TTC549 (cell line): ENCODE data around the gene ARHGAP28.
"Not testable (repeated sequence)": the region's sequence is repeated elsewhere in the genome, so short reads cannot be mapped to it uniquely, and the experiment has no call there.

Experiments
- FAIRE-seq: peaks from 2 replicates; lab custom pipeline; 2012; peaks lifted over from hg19 to GRCh38; lab: Jason Lieb, UNC

ARHGAP28 gene

DNA sequence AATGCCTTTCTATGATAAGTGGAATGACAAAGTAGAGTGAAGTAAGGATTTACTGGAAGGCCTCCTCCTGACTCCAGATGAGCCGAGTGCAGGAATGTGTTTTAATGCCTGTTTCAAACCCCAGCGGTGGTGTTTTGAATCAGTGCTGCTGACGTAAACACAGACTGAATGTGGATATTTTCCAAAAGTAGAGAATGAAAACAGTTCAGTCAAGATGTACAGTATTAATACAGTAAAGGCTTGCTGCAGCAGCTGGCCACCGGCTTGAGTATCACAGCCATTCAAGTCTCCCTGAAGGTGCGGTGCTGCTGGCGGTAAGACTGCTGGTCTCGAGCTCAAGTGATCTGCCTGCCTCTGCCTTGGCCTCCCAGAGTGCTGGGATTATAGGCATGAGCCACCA, 46.7 kb downstream of the ARHGAP28 start:
- no peak for FAIRE-seq

DNA sequence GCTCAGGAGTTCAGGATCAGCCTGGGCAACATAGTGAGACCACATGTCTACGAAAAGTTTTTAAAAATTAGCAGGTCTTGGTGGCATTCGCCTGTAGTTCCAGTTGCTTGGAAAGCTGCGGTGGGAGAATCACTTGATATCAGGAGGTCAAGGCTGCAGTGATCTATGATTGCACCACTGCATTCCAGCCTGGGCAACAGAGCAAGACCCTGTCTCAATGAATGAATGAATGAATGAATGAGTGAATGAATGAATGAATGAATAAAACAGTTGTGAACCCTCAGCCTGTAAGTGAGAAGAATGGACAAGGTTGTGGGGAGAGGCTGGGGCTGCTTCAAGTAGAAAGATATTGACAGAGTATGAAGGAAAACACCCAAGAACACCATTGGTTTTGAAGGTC, 48.0 kb downstream of the ARHGAP28 start:
- no peak for FAIRE-seq

DNA sequence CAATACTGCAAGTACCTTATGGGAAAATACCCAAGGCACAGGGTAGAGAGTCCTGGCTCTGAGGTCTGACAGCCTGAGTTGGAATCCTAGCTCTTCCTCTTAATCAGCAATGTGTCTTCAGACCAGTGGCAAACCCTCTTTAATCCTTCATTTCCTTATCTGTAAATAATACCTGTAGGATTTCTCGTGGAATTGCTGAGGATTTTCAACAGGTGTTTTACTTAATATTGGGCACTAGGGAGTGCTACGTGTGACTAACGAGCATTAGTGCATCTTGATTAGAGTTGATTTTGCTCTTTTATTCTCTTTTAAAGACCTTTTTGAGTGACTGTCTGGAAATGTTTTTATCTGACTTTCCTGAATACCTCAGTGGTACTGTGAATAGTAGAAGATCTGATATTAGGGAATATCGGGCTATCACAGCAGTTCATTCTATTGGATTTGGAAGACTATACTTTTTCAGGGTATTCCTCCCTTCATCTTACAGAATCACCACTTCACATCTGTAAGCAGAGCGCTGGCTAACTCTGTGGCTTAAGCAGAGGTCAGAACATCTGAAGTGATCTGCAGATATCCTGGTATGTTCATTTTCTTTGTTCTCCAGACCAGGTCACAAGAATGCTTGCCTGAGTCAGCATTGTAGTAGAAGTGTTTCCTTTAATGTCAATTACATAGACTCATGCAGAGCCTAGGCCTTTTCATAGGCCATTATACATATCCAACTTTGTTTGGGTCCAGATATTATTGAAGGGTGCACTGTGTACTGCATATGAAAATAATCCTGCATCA, 49.1 kb downstream of the ARHGAP28 start:
- FAIRE-seq: no peak

DNA sequence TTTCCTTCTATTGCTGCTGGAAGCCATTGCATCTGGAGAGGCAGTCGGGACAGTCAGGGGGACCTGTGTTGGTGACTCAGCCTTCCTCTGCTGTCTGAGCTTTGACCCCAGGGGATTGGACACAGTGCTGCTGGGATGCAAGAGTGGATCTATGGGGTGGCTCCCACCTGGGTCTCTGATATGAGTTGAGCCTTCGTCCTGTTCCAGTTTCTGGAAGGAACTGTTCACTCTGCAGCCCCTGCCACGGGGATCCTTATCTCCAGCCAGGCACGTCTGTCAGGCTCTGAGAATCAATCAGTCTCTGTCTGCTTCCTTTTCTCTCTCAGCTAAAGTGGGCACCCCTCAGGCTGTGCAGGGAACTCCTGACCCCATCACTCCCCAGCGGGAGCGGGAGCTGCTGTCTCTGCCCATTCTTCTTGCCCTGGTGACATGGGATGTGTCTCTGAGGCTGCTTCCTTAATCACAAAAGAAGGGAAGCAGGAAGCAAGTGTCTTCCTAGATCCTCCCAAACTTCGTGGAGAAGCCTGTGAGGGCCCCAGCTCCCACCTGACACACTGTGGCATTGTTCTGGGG, 51.7 kb downstream of the ARHGAP28 start:
- FAIRE-seq: no peak

DNA sequence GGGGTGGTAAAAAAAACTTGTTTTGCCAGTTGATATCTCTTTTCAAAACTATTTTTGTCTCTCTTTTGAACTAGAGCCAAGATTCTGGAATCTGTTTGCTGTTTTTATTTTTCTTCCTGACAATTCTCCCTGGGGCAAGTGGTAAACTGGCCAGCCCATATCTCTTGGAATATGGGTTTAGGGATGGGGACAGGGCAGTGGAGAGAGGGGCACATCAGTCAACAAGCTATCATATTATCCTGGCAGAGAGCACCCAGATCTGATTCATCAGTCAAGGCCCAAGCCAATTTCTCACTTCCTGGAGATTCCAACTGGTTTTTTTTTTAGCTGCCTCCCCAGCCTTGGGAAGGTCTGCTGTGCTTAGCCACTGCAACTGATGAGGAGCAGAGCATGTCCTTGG, 52.3 kb downstream of the ARHGAP28 start:
- no peak for FAIRE-seq

DNA sequence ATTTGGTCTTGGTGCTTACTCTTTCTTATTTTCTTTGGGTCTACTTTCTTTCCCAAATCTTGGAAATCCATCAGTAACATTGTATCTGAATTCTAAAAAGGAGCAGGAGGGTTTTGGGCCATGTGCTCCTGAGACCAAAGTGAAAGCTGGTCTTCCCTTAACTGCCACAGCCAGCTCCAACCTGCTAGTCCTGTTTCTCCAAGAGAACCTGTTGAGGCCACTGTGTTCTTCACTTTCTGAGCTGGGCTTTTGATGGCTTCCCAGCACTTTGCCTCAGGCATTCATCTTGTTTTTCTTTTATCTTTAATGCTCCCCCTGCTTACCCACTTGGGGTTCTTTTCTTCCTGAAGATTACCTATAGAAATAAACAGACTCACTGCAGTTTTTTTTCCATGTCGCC, 53.3 kb downstream of the ARHGAP28 start:
- FAIRE-seq: no peak

DNA sequence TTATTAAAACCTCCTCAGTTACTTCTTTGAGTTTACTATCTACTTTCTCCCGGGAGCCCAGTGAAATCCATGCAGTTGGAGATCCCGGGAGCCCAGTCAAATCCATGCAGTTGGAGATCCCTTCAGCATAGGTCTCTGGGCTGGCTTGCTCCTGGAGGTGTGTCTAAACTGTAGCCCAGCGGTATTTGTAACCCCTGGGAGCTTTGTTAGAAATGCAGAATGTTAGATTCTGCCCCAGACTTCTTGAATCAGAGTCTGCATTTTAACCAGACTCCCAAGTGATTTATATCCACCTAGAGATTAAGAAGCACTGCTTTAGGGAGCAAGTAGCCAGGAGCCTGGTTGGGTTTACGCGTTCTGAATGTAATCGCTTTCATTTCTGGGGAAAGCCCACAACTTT, 54.5 kb downstream of the ARHGAP28 start:
- no peak for FAIRE-seq

DNA sequence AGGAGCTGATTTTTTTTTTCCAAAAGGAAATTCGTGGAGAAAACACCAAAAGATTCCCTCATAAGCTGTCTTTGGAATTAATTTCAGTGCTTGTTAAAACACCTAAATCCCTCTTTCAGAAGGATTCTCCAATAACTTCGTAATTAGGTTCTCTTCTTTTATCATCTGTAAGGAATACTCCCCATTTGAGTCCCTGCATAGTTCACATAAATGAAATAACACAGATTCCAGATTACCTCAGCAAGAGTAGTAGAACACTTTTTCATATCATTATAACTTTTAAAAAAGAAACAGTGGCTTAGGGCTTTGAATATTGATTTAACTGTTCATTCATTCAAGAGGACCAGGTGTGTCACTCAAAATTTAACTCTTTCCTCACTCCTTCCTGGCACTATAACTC, 55.5 kb downstream of the ARHGAP28 start:
- FAIRE-seq: no peak

DNA sequence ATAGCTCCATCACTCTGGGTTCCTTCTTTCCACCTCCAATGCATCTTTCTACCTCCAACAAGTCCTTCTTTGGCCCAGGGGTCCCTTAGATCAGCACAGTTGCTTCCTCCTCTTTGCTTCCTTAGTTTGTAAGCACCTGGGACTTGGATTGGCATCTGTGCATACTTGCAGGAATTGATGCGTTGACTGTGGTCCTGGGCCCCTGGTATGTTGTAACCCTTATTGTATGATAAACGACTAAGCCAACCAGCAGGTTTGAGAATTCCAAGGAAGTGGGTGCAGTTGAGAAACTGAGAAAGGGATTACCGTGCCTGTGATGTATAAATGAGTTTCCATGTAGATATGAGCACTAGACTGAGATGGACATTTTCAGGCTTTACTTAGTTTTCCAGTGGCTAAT, 55.9 kb downstream of the ARHGAP28 start:
- no peak for FAIRE-seq

DNA sequence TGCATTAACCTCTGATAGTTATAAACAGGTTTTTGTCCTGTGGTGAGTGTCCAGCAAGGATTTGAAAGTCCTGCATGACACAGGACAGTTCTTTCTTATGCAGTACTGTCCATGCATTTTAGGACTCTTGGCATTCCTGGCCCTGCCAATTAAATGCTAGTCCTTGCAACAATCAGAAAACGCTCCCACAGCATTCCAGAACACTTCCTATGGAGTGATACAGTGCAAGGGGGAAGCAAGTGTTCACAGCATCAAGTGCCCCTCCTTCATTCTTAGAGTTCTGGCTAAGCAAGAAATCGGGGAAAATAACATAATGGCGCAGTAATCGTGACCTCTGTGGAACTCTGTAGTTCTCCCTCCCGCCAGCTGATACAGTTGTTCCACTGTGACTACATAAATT, 62.9 kb downstream of the ARHGAP28 start:
- no peak for FAIRE-seq

DNA sequence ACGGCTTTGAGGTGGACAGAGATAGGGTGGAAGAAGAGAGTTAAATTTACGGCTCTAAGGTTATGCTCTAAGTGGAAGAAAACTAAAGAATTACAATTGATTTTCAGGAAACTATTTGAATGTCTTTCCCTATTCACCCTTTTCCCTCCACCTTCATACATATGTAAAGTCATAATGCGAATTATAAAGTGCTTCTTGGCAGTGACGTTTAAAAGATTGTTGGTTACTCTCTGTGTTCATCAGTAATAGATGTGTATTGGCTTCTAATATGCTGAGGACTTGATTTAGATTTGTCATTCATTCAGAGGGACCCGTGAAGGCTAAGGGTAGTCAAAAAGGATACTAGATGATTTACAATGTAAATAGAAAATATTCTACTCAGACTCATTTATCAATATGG, 63.9 kb downstream of the ARHGAP28 start:
- FAIRE-seq: no peak

DNA sequence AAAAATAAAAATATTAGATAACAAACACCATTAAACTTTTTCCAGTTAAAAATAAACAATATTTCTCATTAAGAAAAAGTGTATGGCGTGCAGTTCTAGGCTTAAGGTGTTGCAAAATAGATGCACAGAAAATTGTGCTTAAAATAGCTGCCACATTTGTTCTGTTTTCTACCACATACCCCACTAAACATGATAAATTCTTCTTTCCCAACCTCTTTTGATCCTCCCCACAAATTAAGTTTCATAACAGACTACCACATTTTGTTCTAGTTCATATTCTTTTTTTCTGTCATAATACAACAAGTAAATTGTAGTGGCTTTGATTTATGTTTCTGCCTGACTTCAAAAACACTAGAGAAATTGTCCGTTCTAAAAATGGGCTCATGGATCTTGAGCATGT, 64.5 kb downstream of the ARHGAP28 start:
- FAIRE-seq: no peak

DNA sequence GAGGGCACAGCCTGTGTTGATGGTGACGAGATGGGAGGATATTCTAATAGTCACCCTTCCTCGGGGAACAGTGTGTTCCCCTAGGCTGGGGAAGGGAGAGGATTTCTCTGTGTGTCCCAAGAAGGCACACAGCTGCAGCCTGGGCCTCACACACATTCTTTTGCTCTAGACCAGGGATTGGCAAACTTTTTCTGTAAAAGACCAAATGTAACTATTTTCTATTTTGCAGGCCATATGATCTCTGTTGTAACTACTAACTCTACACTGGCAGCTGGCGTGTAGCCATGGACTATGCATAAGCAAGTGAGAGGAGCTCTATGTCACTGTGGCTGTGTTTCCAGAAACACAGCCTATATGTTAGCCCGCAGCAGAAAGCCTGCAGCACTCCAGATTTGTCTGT, 65.8 kb downstream of the ARHGAP28 start:
- no peak for FAIRE-seq

DNA sequence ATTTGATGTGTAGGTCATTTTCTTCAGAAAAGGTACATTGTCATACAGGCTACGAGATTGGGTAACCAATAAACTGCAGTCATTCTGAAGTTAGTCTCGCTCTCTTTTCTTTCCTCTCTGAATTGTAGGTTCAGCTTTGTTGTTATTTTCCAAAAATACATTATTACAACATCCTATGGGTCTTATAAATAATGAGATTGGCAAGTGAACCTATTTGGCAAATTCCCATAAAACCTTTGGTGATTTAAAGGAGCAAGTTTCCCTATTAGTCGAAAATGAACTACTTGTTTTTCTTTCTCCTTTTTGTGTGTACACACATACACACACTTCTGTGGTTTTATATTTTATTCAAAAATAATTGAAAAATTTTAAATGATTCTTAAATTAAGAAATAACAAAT, 67.0 kb downstream of the ARHGAP28 start:
- no peak for FAIRE-seq

DNA sequence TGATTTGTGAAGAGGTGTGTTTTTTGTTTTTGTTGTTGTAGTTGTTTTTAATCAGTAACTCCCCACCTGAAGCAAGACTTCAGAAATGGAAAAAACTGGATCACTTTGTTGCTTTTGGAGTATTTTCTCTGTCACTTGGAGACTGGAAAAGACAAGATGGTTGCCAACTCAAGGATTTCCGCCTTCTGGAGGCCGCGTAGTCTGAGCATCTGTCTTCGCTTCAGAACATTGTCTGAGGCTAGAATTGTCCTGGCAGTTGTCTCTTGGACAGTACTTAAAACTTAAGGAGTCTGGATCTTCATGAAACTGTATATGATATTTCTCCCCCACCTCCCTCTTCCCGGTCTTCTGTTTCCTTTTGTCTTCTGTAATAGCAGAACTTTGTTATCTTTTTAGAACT, 67.7 kb downstream of the ARHGAP28 start:
- no peak for FAIRE-seq

DNA sequence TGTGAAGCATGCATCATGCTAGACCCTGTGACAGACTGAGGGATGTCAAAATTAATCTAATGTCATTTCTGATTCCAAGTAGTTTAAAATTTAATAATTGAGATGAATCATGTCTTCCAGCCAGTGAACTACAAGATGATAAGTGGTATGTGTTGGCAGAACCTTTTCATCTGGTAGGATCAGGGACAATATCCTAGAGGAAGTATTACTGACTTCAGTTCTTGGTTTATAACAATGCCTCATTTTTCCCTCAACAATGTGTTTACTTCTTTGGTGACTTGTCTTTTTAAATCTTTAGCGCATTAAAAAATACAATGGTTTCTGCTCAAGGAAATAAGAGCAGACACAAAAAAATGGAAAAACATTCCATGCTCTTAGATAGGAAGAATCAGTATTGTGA, 69.4 kb downstream of the ARHGAP28 start:
- FAIRE-seq: no peak

DNA sequence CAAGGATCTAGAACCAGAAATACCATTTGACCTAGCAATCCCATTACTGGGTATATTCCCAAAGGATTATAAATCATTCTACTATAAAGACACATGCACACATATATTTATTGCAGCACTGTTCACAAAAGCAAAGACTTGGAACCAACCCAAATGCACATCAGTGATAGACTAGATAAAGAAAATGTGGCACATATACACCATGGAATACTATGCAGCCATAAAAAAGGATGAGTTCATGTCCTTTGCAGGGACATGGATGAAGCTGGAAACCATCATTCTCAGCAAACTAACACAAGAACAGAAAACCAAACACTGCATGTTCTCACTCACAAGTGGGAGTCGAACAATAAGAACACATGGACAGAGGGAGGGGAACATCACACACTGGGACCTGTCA, 70.8 kb downstream of the ARHGAP28 start:
- not testable (repeated sequence) for FAIRE-seq

DNA sequence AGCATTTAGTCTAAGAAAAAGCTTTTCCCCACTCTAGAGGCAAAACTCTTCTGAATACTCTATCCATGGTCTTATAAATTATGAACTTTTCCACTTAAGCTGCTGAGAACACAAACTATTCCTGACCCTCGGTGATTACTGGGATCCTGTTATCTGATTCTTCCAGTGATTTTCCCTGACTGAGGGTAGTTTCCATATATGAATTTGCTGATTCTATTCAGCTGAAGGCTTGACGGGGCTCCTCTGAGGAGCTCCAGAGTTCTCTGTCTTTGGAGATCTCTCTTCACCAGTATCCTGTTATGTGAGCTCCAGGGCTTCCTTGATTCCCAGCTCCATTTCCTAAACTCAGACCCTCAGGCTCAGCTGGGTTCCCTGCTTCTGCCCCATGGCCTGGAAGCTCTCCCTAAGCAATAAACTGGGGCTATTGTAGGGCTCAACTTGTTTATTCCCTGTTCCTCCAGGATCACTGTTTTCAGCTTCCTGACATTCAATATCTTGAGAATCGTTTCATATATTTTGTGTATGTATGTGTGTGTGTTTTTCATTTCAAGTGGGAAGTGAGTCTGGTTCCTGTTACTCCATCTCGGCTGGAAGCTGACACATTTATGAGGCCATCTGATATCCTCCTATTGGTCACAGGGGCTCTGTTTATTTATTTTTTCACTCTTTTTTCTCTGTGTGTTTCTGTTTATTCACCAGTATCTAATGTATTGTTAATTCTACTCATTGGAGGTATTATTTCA, 78.2 kb downstream of the ARHGAP28 start:
- FAIRE-seq: no peak

DNA sequence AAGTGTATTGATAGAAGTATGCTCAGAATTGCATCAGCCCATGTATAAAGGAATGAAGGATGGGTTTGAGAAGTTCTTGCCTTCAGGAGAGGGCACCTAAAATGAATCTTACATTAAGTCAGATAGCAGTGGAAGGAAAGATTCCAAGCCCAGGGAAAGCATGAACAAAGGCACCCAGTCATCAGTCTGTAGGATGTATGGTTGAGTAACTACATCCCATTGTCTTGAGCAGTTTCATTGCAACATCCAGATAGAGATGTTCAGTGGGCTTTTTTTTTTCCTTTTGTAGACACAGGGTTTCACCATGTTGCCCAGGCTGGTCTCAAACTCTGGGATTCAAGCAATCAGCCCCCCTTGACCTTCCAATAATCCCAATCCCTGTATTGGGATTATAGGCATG, 80.7 kb downstream of the ARHGAP28 start:
- no peak for FAIRE-seq

DNA sequence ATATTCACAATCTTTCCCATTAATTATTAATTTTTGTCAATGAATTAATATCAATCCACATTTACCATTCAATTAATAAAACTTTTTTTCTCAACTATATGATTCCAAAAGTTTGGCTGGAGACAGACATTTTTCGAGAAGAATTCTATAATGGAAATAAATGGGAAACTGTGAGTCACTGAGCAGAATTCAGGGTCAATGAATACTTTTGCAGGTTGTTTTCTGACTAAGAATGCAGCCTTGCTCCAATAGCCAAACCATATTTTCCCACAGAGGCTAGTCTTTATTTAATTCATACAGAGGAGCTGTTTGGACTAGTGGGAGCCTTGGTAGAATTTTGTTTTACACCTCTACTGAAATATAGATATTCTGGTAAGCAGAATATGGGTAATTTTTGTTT, 82.3 kb downstream of the ARHGAP28 start:
- FAIRE-seq: no peak

DNA sequence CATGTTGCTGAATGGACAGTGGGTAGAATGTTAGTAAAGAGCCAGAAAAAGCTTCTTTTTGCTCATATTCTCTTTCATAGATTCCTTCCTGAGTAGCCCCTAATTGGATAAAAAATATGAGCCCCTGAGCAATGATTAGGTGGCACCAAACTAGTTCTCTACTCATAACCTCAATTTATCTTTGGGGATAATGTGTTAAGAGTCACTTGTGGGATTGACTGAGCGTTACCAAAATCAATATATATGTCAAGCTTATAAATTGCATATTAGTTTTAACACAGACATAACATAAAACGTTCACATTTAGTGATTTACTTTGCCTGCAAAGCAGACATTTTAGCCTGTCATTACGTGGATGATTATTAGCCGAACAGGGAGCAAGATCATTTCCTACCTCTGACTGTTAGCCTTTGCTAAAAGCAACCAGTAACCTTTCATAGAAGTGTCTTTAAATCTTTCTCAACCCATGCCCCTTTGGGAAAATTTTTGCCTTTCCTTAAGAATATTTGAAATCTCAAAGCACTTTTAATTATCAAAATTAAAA, 85.4 kb downstream of the ARHGAP28 start:
- FAIRE-seq: no peak

DNA sequence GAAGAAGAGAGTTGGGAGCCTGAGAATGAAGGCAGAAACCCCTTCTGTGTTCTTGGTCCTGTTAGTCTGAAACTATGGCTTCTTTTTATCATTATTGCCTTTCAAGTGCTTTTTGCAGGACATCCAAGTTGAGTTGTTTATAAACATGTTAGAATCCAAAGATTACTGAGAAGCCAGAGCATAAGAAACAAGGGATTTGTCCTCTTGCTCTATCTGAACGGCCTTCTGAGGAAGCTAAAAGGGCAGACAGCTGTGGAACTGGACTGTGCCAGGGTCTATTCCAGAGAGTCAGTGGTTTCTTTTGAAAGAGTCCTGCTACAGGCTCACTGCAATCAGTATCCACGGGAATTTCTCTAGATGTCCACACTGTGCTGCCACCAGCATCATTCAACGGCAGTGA, 86.6 kb downstream of the ARHGAP28 start:
- no peak for FAIRE-seq

DNA sequence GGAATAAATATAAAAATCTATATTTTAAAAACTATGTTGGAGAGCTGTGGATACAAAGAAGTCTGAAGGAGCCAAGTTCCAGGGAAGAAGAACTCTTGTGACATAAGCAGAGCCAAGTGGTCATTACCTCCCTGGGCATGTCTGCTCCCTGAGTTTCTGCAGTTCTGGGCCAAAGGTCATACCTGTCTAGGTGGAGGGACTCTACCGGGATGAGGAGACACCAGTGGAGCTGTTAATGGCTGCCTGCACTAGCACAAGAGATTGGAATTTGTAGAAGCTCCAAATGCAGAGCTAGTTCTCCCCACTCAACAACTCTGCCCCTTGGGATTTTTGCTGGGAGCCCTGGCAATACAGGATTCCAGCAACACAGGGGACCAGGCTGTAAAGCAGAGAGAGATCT, 89.8 kb downstream of the ARHGAP28 start:
- FAIRE-seq: no peak
